AG08395 (cell line): Measurements from ENCODE around the gene MRTFB.

ENCODE experiments used
- DNase-seq: peaks from one replicate; pipeline ENCODE4 v3.0.0; 2012; ENCODE audit warnings: mixed read lengths, low spot score

Gene MRTFB

DNA sequence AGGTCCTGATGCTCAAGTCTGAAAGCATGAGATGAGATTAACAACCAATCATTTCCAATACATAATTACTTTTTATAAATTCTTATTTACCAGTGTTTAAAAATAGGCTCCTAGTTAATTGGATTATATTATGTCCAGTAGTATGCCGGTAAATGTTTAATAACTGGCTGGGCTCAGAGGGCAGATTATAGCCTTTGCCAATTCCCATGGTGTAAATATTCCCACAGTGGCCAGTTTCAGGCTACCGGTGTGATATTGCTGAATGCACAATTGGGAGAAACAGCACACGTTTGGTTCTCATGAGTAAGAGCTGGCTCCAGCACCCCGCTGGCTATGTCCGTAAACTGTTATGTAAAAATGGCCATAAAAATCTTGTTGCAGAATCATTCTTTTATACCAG is 167.6 kb downstream of the MRTFB start:
- no peak for DNase-seq

DNA sequence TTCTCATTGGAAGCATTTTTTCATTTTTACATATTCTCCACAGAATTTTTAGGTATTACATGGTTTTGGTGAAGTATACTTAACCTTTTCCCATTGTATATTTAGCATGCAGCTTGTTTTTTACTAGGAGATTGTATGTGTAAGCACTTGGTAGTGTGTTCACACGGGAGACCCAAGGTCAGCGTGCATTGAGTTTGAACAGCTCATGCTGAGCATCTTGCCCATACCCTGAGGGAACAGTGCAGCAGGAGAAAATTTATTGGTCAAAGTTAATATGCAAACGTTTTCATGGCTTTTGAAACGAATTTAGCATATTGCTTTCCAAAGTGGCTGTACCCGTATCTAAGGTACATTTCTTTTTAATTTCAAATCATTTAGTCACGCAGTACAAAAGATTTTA is 168.7 kb downstream of the MRTFB start:
- DNase-seq = no peak

DNA sequence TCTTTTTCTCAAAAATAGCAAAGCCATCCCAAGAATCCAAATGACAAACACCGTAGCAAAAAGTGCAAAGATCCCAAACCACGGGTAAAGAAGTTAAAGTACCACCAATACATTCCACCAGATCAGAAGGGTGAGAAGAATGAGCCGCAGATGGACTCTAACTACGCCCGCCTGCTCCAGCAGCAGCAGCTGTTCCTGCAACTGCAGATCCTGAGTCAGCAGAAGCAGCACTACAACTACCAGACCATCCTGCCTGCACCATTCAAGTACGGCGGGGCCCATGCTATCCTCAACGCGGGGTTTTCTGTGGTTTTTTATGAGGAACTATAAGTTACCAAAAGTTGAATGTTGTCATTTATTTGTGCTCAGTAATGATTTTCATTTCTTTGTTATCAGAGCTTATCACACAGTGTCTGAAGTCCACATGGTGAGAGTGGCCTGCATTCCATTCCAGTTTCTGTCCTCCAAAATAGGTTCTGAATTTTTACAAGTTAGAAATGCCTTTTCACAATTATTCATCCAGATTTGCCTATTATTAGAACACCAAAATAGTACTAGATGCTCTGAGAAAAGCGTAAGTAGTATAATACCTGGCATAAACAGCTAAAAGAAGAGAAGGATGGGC is 169.2 kb downstream of the MRTFB start:
- DNase-seq = peak; percentile 6

DNA sequence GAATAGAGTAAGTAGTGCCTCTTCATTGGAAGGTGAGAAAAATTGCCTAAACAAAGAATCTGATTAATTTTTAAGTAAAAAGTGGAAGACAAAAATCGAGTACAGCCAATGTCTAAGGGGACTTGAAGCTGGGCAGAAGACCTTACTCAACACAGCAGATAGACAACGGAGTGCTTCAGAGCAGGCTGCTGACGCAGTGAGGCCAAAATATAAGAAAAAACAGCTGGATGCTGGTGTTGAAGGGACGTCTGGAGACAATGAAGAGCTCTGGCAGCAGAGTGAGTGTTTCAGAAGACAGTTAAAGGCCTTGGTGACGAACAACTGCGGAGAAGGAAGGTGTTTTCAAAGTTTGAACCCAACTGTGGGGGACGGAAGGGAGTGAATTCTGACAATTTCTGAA is 169.8 kb downstream of the MRTFB start:
- no peak for DNase-seq

DNA sequence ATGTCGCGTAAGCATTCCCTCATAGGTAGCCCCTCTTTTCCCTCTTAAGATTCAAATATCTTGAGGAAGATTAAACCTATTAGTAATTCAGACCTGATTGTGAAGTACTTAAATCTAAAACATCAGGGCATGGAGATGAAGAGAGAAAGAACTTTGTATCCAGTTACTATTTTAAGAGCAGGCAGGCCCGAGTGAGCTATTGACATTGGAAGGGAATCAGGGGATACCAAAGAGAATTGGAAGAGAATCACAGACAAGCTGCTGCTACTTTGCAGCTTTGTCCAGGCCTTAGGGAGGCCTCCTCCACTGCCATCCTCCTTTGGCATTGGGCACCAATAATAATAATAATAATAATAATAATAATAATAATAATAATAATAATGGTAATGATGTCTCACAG is 170.5 kb downstream of the MRTFB start:
- DNase-seq = no peak

DNA sequence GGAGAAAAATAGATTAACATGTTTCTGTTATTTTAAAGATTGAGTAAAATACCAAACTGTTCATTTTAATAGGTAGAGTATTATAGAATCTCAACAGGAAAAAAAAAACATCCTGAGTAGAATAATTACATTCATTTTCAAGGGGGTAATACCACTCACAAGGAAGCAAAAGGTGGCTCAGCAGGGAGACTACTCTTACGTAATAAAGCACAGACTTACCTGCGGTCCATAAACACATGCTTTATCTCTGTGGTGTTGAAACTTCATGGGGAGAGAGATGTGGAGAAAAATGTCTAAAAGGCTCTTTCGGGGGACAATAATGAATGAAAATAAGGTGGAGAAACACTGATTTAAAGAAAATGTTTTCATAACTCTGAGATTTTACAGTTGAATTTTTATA is 171.7 kb downstream of the MRTFB start:
- DNase-seq = no peak

DNA sequence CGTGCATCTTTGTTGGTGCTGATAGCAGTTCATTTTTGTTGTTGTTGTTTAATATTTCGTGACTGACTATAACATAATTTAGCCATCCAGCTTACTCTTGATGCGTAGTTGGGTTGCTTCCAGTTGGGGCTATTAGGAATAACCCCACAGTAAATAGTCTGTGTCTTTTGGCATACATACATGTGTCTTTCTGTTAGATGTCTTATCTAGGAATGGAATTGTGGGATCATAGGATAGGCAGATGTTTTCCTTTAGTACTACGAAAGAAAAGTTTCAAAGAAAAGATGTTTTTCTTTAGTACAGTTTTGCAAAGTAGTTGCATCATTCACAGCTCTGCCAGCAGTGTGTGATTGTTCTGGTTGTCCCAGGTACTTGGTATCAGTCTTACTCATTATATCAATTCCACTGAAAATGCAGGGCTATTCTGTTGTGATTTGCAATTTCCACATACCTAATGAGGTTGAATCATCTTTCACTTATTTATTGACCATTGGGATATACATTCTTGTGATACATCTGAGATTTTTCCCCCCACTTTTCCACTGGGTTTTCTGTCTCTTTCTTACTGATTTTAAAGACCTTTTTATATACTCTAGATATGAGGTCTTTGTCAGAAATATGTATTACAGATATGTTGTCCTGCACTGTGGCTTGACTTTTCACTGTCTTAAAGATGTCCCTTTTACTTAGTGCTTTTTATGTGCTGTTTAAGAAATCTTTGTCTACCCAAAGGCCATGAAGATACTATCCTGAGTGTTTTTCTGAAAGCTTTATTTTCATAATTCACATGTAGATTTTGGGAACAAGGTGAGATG is 173.3 kb downstream of the MRTFB start:
- DNase-seq = no peak

DNA sequence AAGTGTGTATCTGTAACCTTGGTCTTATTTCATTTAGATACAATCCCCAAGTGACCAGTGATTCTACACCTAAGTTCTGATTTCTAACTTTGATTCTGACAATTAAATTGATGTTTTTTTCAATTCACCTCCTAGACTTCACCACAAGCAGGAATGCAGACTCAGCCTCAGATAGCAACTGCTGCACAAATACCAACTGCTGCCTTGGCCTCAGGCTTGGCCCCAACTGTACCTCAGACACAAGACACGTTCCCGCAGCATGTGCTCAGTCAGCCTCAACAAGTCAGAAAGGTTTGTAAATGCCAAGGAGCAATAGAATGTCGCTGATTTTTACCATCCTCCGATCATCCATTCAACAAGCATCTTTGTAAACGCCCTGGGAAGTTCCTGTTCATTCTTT is 177.7 kb downstream of the MRTFB start:
- DNase-seq = no peak

DNA sequence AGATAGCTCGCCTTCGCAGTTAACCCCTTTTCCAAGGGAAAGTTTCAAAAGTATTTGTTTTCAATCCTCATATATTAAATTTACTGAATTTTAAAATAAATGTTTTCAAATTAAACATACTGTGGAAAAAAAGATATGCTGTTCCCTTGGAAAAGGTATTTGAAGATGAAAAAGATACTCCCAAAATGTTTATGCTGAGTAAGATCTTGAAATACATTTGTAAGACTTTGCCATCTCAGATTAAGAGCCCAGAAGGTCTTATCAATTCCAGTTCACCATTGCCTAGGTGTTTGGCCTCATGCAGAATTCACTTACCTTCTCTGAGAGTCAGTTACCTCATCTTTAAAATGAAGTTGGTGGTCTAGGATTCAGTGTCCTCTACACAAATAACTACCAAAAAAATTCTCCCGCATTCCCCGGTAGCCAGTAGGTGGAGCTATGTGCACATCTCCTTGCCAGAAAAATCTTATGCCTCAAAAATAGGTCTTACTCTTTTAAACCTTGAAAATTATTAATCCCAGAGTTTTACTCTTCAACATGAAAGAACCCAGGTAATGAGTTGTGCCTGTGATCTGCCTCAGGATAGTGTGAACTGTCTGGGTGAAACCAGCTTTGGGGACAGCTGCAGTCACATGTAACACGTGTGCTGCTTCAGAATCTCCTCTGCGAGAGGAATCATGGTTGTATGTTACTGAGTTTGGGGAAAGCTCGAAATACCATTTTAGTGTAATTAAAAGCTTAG is 178.3 kb downstream of the MRTFB start:
- DNase-seq = peak; percentile 56

DNA sequence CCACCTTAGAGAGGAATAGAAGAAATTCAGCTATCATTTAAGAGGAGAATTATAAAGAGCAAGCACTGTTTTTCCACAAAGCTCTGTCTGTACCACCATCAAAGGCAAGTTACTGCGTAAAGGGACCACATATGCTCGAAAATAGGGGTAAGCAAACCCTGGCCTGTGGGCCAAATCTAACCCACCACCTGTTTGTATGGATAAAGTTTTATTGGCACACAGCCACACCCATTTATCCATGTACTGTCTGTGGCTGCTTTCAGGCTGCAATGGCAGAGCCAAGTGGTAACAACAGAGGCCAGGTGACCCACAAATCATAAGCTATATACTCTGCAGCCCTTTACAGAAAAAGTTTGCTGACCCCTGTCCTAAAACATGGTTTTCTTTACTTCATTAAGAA is 180.3 kb downstream of the MRTFB start:
- DNase-seq = no peak

DNA sequence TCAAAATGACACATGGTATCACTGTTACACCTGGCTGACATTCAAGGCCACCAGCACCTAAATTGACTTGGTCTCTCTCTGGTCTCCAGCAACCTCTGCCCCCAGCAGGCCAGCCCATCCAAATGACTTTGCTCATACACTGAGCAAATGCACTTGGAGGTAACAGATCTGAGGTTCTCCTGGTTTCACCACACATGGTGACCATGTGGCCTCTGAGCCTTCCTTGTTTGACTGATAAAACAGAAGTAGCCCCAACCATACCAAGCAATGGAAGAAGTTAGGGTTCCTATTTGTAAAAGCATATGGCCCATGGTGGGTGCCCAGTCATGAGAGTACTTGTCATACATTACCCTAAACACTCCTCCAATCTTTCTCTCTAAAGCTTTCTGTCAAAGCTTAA is 181.7 kb downstream of the MRTFB start:
- no peak for DNase-seq

DNA sequence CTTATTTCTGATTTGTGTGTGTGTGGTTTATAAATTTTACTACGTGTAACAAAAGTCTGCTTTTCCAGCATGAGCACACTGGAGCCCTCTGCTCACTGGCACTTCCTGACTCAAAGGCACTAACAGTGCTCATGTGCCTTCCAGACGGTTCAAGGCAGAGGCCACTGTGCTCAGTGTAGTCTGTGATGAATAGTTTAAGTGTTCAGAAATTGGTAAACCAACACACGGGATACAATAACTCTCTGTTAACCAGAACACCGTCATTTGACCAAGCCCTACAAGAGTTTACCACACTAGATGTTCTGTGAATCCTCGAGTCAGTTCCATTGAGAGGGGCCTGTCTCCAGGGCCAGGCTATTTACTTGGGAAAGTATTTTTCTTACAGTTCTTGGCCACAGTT is 191.9 kb downstream of the MRTFB start:
- DNase-seq = no peak

DNA sequence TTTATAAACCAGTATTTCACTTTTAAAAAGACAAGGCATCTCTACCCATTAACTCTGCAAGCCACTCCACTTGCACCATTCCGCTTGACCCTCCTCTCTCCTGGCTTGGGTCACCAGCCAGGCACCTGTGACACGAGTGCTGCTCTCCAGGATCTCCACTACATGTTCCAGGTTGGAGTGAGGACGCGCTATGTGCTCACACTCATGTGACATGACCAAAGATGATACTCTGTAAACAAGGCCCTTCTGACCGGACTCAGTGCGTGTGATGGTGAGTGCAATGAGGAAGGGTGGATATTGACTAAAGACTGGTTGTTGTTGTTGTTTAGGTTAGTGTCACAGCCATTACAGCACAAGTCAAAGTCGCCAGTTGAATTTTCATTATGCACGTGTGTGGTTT is 192.7 kb downstream of the MRTFB start:
- no peak for DNase-seq

DNA sequence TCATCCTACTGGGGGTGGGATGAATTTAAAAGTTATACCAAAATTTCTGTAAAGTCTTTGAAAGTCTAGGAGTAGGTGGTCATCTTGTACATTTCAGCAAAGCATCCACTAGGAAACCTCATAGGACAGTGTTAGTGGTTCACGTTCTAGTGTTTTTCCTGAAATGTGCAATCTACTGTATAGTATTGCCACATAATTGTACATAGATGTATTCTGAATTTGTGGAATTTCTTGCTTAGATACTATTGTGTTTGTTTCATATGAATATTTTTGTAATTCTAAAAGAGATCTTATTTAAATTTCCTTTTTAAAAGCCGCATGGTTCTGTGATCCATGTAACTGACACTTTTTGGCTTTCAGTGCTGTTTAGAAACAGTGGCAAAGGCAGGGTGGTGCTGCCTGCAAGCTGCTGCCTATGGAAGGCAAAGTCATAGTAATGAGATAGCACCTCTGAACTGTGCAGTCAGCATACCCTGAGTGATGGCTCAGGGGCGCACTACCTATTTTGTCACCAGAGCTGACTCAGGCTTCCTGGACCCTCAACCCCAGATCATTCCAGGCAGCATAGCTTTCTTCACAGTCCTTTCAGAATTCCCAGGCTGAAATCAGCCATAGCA is 193.3 kb downstream of the MRTFB start:
- DNase-seq = no peak

DNA sequence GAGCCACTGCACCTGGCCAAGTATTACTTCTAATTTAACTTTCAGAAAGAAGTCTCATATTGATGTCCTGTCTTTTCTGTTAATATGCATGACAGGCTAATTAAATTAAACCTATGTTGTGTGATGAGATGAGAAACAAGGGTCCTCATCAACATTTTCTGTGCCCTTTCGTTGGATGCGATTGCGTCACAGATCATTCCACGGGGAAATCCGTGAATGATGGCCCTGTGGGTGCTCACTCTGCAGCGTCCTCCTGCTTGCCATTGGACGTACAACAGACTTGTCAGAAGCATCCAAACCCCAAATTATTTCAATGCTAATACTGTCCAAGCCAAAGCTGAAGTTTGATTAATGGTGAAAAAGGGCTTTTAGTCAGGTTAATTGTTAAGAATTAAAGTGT is 197.0 kb downstream of the MRTFB start:
- no peak for DNase-seq

DNA sequence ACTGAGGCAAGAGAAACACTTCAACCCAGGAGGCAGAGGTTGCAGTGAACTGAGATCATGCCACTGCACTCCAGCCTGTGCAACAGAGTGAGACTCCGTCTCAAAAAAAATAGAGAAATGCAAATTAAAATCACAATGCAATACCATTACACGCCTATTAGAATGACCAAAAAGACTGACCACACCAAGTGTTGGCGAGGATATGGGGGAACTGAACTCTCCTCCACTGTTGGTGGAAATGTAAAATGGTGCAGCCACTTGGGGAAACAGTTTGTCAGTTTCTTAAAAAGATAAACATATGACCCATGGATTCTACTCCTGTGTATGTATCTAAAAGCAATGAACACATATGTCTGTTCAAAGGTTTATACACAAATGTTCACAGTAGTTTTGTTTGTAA is 204.8 kb downstream of the MRTFB start:
- DNase-seq = no peak

DNA sequence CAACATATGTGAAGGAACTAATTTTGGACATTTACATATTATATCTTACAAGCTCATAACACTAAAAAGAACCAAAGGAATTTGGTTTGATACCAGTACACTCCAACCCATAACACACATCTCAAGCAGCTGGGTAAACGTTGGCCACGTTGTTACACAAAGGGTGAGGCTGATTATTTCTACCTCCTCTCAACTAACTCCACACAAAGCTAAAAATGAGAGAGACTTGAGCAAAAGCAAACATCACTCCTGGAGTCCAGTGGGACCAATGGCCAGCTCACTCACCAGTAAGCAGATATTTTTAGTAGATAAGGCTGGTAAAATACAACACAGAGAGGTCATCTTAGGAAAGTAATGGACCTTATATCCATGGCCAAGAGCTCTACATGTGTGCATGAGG is 207.6 kb downstream of the MRTFB start:
- DNase-seq = no peak

DNA sequence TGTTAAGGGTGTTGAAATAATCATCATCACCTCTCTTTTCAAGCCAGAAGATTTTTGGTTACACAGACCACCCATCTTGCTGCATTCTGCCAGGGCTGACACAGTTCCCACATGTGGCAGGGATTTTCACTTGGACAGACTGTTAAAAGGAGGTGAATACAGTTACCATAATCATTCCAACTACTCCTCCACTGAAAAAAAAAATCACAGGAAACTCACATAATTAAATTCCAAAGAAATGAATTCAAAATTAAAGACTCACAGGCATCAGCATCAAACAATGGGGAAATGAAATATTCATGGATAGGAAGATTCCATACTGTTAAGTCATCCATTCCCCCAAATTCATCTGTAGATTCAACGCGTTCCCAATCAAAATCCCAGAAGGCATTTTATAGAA is 209.4 kb downstream of the MRTFB start:
- DNase-seq = no peak

DNA sequence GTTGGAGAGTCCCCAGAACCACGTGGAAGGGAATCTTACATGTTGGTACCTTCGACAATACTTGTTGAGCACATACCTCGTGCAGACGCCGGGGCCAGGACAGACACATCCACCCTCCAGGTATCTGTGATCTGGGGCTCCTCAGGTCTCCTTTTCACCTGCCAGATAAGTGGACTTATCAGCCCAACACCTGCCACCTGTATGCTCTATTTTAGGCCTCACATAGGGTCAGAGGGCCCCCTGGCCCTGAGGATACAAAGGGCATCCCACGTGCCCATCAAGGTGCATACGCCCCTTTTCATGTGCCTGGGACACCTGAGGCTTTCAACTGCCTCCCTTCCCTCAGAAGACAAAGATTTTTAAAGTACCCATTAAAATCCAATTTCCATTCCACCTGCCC is 212.7 kb downstream of the MRTFB start:
- no peak for DNase-seq

DNA sequence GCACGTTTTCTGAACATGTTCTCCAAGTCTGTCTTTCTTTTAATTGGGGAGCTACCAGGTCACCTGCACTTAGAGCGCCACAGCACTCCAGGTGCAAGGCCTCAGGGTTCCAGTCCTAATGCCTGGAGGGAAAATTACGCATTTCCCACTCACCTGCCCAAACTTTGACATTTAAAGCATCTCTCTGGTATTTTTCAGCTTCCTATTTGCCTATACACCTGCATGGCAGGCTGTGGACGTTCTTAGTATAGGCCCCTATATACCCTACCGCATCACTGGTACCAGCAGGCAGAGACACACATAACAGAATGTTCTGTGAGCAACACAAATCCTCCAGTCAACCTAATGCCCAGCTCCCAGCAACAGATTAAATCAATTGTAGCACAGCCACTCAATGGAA is 213.3 kb downstream of the MRTFB start:
- DNase-seq = no peak

DNA sequence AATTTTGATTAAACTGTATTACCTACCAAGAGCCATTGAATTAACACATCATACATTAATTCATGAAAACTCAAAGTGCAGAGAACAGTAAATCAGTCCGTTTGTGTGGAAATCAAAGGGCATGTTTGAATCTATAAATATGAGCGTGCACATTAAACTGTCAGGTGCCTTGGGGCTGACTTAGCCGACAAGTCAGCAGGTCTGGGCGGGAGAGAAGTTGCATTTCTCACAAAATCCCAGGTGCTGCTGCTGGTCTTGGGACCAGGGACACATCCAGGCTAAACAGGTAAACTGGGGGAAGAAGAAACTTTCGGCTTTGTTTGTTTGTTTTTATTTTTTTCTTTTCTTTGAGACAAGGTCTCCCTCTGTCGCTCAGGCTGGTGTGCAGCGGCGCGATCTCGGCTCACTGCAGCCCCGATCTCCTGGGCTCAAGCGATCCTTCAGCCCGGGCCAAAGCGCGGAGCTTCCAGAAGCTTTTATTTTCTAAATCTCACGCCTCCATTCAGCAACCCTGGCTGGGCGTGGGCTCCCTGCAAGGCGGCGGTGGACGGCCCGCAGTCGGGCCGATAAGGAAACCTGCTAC is 213.9 kb downstream of the MRTFB start:
- no peak for DNase-seq
